Stimulated activated CD8-positive, alpha-beta memory T cell treated with anti-CD3 and anti-CD28 coated beads, Interleukin-7, amount 100 ng/mL, for 4 hours (primary cell): ENCODE measurements around the gene ABLIM2.

Experiments used
- DNase-seq, 2 donors: peaks; one replicate each; pipeline ENCODE4 v3.0.0-alpha.2; 2020; ENCODE audit warnings: low read depth in 2 of 2

The ABLIM2 gene

GRCh38 chr4:8047837-8048678, 110.6 kb downstream of the ABLIM2 start:
- no peak for DNase-seq

GRCh38 chr4:8046925-8047541, 111.6 kb downstream of the ABLIM2 start:
- peak; percentile 6 to 57 for DNase-seq

- no peak for DNase-seq
Measured at GRCh38 chr4:8045909-8046308, 112.7 kb downstream of the ABLIM2 start.

GRCh38 chr4:8044699-8045098, 113.9 kb downstream of the ABLIM2 start:
- no peak for DNase-seq

- no peak for DNase-seq
Measured at GRCh38 chr4:8044244-8044643, 114.4 kb downstream of the ABLIM2 start.

GRCh38 chr4:8043596-8043995, 115.0 kb downstream of the ABLIM2 start:
- no peak for DNase-seq

GRCh38 chr4:8041868-8042267, 116.7 kb downstream of the ABLIM2 start:
- DNase-seq: no peak

- no peak for DNase-seq
Measured at GRCh38 chr4:8041172-8041571, 117.4 kb downstream of the ABLIM2 start.

- no peak for DNase-seq
Measured at GRCh38 chr4:8040607-8041006, 118.0 kb downstream of the ABLIM2 start.

GRCh38 chr4:8039853-8040252, 118.8 kb downstream of the ABLIM2 start:
- no peak for DNase-seq

- DNase-seq: no peak
Measured at GRCh38 chr4:8039290-8039689, 119.3 kb downstream of the ABLIM2 start.

- DNase-seq: no peak
Measured at GRCh38 chr4:8038719-8039251, 119.8 kb downstream of the ABLIM2 start.

GRCh38 chr4:8038083-8038482, 120.5 kb downstream of the ABLIM2 start:
- DNase-seq: no peak

- no peak for DNase-seq
Measured at GRCh38 chr4:8037150-8037769, 121.4 kb downstream of the ABLIM2 start.

GRCh38 chr4:8035371-8035780, 123.2 kb downstream of the ABLIM2 start:
- DNase-seq: no peak

- DNase-seq: no peak
Measured at GRCh38 chr4:8033829-8034528, 124.6 kb downstream of the ABLIM2 start.

GRCh38 chr4:8033067-8033755, 125.4 kb downstream of the ABLIM2 start:
- no peak for DNase-seq

GRCh38 chr4:8032381-8032780, 126.2 kb downstream of the ABLIM2 start:
- no peak for DNase-seq

GRCh38 chr4:8030121-8030781, 128.4 kb downstream of the ABLIM2 start:
- DNase-seq: no peak

GRCh38 chr4:8029689-8030088, 128.9 kb downstream of the ABLIM2 start:
- DNase-seq: no peak
